ENCODE results near the gene MTMR4.

Gene MTMR4

DNA sequence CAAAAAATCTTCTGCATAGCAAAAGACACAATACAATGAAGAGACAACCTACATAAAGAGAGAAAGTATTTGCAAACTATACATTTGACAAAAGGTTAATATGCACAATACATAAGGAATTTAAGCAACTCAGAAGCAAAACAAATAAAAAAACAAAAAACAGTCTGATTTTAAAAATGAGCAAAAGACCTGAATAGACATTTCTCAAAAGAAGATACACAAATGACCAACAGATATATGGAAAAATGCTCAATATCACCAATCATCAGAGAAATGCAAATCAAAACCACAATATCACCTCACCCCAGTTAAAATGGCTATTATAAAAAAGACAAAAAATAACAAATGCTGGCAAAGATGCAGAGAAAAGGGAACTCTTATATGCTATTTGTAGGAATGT, 58.9 kb downstream of the MTMR4 start:
- no peaks in the 10 kb centered on the region for H3K36me3 ChIP-seq (ENCODE audit: low read depth)
- TF ChIP-seq CTCF (IDR thresholded peaks at IDR 0.05; ENCODE audit: poor library complexity, severe bottlenecking): no peak
- DNase-seq (ENCODE audit: low spot score) (no peak), ATAC-seq (ENCODE audit: low read depth) (no peak)
- no peaks in the 10 kb centered on the region for H3K4me1 ChIP-seq (ENCODE audit: insufficient read depth, poor library complexity, severe bottlenecking)
- H3K27me3 ChIP-seq (ENCODE audit: insufficient read depth, poor library complexity, severe bottlenecking): no peaks in the 10 kb centered on the region
- no peaks in the 10 kb centered on the region for H3K9me3 ChIP-seq (ENCODE audit: severe bottlenecking)
- H3K27ac ChIP-seq (ENCODE audit: poor library complexity, severe bottlenecking): no peak overlapping the region
- H3K4me3 ChIP-seq (ENCODE audit: severe bottlenecking): no peak overlapping the region

DNA sequence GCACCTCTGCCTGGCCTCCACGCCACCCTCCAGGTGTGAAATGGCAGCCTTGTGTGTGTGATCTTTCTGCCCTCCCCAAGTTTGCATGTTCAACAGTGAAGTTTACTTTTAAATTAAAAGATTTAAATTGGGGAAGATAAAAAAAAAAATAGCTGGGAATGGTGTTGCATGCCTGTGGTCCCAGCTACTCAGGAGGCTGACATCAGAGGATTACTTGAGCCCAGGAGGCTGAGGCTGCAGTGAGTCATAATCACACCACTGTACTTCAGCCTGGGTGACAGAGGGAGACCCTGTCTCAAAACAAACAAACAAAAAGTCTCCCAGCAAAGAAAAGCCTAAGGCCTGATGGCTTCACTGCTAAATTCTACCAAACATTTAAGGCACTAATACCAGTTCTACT, 61.7 kb downstream of the MTMR4 start:
- H3K4me1 ChIP-seq (ENCODE audit: insufficient read depth, poor library complexity, severe bottlenecking): no peaks in the 10 kb centered on the region
- TF ChIP-seq CTCF (IDR thresholded peaks at IDR 0.05; ENCODE audit: poor library complexity, severe bottlenecking): no peak
- H3K27me3 ChIP-seq (ENCODE audit: insufficient read depth, poor library complexity, severe bottlenecking): no peaks in the 10 kb centered on the region
- H3K27ac ChIP-seq (ENCODE audit: poor library complexity, severe bottlenecking): no peak overlapping the region
- ATAC-seq (ENCODE audit: low read depth) (no peak), DNase-seq (ENCODE audit: low spot score) (no peak)
- H3K36me3 ChIP-seq (ENCODE audit: low read depth): no peaks in the 10 kb centered on the region
- no peaks in the 10 kb centered on the region for H3K9me3 ChIP-seq (ENCODE audit: severe bottlenecking)
- no peak overlapping the region for H3K4me3 ChIP-seq (ENCODE audit: severe bottlenecking)

DNA sequence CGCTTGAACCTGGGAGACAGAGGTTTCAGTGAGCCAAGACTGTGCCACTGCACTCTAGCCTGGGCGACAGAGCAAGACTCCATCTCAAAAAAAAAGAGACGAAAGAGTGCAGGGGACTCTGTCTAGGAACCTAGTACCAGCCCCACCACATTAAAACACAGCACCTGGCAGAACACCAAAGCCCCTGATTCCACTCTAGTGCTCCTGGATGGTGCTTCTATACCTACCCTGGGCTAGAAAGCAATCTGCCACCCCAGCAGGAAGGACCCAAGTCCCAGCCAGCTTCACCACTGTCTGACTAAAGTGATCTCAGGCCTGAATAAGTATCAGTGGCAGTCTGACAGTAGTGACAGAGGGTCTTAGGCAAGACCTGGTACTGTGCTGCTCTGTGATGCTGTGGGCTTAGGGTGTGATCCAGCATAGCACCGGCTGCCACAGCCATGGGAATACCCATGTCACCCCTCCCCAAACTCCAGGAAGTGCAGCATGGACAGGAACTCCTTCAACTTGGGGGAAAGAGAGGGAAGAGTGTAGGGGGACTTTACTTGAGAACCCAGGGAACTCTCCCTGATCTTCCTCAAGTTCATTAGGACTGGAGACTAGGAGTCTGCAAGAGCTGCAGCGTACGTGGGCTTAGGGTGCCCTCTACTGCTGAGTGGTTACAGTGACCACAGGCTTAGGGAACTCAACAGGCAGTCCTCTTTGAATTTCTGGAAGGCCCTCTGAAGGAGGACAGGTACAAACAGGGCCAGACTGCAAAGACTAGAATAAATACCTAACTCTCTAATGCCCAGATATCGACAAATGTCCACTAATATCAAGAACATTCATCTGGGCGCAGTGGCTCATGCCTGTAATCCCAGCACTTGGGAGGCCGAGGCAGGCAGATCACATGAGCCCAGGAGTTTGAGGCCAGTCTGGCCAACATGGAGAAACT, 67.1 kb downstream of the MTMR4 start:
- H3K9me3 ChIP-seq (ENCODE audit: severe bottlenecking): peaks cover 3% of the 10 kb centered on the region
- H3K4me3 ChIP-seq (ENCODE audit: severe bottlenecking): no peak overlapping the region
- no peak overlapping the region for H3K27ac ChIP-seq (ENCODE audit: poor library complexity, severe bottlenecking)
- H3K36me3 ChIP-seq (ENCODE audit: low read depth): no peaks in the 10 kb centered on the region
- peak; percentile 100 for ATAC-seq (ENCODE audit: low read depth)
- DNase-seq (ENCODE audit: low spot score): peak; percentile 73
- TF ChIP-seq CTCF (IDR thresholded peaks at IDR 0.05; ENCODE audit: poor library complexity, severe bottlenecking): peak; percentile 82
- peaks cover 2% of the 10 kb centered on the region for H3K27me3 ChIP-seq (ENCODE audit: insufficient read depth, poor library complexity, severe bottlenecking)
- no peaks in the 10 kb centered on the region for H3K4me1 ChIP-seq (ENCODE audit: insufficient read depth, poor library complexity, severe bottlenecking)

GRCh38 chr17:58446086-58446485, 68.4 kb downstream of the MTMR4 start:
- Histone ChIP-seq H3K27me3 (ENCODE audit: insufficient read depth, poor library complexity, severe bottlenecking) (peaks cover 8% of the 10 kb centered on the region), H3K9me3 (ENCODE audit: severe bottlenecking) (peaks cover 3% of the 10 kb centered on the region), H3K4me1 (ENCODE audit: insufficient read depth, poor library complexity, severe bottlenecking) (no peaks in the 10 kb centered on the region), H3K27ac (ENCODE audit: poor library complexity, severe bottlenecking) (no peak overlapping the region), H3K36me3 (ENCODE audit: low read depth) (no peaks in the 10 kb centered on the region), H3K4me3 (ENCODE audit: severe bottlenecking) (no peak overlapping the region)
- no peak for DNase-seq (ENCODE audit: low spot score)
- no peak for ATAC-seq (ENCODE audit: low read depth)
- TF ChIP-seq CTCF (IDR thresholded peaks at IDR 0.05; ENCODE audit: poor library complexity, severe bottlenecking): no peak
